Inflammatory macrophage treated with lipopolysaccharide for 4 hours (primary cell): ENCODE data around the gene CBX4.

Experiments
- DNase-seq: peaks from one replicate; pipeline ENCODE4 v3.0.0-alpha.2; 2020

The CBX4 gene

GRCh38 chr17:79798299-79799173 is 40.7 kb downstream of the CBX4 start:
- DNase-seq: no peak

- DNase-seq: no peak
Observed at GRCh38 chr17:79797492-79798298, 41.5 kb downstream of the CBX4 start.

- DNase-seq: peak; percentile 100
Observed at GRCh38 chr17:79796763-79797491, 42.3 kb downstream of the CBX4 start, which contains the start of gene CBX8. Gene CBX8, minus strand, starts transcription at chr17:79797077. Its CDS starts 79 bp downstream, at chr17:79796998.

GRCh38 chr17:79796444-79796762 is 42.8 kb downstream of the CBX4 start:
- peak; percentile 33 for DNase-seq

- DNase-seq: no peak
Observed at GRCh38 chr17:79795795-79796443, 43.3 kb downstream of the CBX4 start.

GRCh38 chr17:79794659-79795511 is 44.4 kb downstream of the CBX4 start:
- DNase-seq: no peak

GRCh38 chr17:79793924-79794304 is 45.3 kb downstream of the CBX4 start:
- DNase-seq: no peak

- no peak for DNase-seq
Observed at GRCh38 chr17:79792984-79793923, 46.0 kb downstream of the CBX4 start.

GRCh38 chr17:79792341-79792871 is 46.8 kb downstream of the CBX4 start:
- DNase-seq: no peak

GRCh38 chr17:79791735-79792161 is 47.5 kb downstream of the CBX4 start:
- no peak for DNase-seq

GRCh38 chr17:79790805-79791734 is 48.2 kb downstream of the CBX4 start:
- no peak for DNase-seq

- peak; percentile 29 for DNase-seq
Observed at GRCh38 chr17:79789943-79790804, 49.1 kb downstream of the CBX4 start.

GRCh38 chr17:79788989-79789942 is 50.0 kb downstream of the CBX4 start:
- DNase-seq: no peak

- no peak for DNase-seq
Observed at GRCh38 chr17:79788455-79788854, 50.8 kb downstream of the CBX4 start.

GRCh38 chr17:79786930-79787643 is 52.2 kb downstream of the CBX4 start:
- no peak for DNase-seq
